ENCODE results near the gene CLVS2.
A peak's percentile ranks its signal among the peaks of the same experiment; 100 is the strongest.

CLVS2 gene, protein sequence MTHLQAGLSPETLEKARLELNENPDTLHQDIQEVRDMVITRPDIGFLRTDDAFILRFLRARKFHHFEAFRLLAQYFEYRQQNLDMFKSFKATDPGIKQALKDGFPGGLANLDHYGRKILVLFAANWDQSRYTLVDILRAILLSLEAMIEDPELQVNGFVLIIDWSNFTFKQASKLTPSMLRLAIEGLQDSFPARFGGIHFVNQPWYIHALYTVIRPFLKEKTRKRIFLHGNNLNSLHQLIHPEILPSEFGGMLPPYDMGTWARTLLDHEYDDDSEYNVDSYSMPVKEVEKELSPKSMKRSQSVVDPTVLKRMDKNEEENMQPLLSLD

DNA sequence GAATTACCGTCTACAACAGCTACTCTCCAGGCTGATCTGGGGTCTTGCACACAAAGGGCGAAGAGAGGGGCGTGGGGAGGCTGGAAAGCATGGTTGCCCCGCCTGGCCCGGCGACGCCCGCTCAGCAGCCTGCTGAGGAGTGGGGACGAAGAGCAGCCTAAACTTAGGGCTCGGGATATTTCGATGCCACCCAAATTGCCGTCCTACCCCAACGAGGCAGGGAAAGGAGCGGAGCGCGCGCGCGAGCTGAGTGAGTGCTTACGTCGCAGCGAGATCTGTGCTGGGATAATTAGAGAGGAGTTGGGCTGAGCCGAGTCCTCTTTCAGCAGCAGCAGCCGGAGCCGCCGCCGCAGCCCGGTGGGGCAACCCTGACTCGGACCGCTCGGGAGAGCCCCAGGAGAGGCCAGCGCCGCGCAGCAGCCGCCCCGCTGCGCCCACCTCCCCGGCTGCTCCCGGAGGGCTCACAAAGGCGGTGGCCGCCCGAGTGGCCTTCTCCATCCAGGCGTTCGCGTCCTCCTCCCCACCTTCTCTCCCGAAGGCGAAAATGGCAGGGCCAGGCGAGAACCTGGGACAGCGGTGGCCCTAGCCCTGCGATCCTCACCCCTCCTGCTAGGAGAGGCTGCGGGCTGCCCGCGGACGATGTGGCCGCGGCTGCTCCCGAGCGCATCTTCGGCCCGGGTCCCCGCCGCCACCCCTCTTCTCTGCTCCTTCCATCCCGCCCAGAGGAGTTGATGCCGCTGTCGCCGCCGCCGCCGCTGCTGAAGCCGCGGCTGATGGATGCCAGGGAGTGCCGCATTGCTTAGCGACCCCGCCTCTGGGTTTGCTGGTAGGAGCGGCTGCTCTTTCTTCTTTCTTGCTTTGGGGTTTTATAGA, at the start of gene CLVS2:
CLVS2 (plus strand) TSS at position 315 of the 873 bp plus-strand sequence. CDS start 1,543 bp downstream, outside the sequence.
- H3K27ac ChIP-seq = no peak within 1 kb of the TSS
- TF ChIP-seq, protein P1, sequence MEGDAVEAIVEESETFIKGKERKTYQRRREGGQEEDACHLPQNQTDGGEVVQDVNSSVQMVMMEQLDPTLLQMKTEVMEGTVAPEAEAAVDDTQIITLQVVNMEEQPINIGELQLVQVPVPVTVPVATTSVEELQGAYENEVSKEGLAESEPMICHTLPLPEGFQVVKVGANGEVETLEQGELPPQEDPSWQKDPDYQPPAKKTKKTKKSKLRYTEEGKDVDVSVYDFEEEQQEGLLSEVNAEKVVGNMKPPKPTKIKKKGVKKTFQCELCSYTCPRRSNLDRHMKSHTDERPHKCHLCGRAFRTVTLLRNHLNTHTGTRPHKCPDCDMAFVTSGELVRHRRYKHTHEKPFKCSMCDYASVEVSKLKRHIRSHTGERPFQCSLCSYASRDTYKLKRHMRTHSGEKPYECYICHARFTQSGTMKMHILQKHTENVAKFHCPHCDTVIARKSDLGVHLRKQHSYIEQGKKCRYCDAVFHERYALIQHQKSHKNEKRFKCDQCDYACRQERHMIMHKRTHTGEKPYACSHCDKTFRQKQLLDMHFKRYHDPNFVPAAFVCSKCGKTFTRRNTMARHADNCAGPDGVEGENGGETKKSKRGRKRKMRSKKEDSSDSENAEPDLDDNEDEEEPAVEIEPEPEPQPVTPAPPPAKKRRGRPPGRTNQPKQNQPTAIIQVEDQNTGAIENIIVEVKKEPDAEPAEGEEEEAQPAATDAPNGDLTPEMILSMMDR (IDR thresholded peaks at IDR 0.05) = no peak
- TF ChIP-seq ZFX (IDR thresholded peaks at IDR 0.05; ENCODE audit: borderline replicate concordance) = no peak

DNA sequence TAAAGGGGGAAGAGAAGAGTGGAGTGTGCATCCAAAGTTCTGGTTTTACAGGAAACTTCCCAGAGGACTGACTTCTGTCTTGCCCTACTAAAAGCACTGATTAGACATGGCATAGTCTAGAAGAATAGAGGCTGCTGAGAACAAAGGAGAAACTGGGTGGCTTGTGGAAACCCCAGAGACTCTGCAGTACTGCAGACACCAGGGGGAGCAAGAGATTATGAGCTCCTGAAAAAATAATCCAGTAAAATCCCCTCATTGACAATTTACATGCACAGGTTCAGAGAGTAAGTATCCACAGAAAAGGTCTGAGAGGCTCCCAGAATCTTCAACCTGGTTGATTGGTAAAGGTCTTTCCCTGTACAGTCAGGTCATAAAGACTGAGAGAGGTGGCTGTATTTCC, 48.7 kb upstream of the CLVS2 start:
- TF ChIP-seq, protein P1 (IDR thresholded peaks at IDR 0.05) = peak; percentile 63
- TF ChIP-seq ZFX (IDR thresholded peaks at IDR 0.05; ENCODE audit: borderline replicate concordance) = no peak
- H3K27ac ChIP-seq = no peak overlapping the region

DNA sequence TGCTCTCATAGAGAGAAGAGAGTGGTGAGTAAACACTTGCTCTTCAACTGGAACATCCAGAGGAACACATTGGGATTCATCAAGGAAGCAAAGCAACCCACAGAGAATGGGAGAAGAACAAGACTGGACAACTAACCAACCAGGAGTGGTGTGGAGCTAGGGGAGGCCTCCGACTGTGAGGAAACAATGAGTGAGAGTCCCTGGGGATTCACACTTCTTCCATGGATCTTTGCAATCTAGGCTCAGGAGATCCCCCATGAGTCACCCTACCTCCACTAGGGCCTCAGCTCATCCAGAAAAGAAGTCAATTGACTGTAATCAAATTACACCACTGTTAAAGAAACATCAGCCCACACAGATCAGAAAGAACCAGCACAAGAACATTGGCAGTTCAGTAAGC, 42.3 kb upstream of the CLVS2 start:
- TF ChIP-seq, protein P1 (IDR thresholded peaks at IDR 0.05) = no peak
- no peak for TF ChIP-seq ZFX (IDR thresholded peaks at IDR 0.05; ENCODE audit: borderline replicate concordance)
- H3K27ac ChIP-seq = no peak overlapping the region

DNA sequence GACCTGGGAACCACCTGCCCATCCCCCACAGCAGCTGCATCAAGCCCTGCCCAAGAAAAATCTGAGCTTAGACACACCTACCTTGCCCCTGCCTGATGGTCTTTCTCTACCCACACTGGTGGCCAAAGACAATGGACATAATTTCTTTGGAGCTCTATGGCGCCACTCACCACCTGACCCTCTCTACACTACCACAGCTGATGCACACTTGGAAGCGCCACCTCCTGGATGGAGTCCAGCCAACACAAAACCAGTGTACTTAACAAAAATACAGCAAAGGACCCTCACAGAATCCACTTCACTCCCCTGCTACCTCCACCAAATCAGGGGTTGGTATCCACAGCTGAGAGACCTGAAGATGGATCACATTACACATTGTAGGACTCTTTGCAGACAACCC, 39.7 kb upstream of the CLVS2 start:
- no peak overlapping the region for H3K27ac ChIP-seq
- TF ChIP-seq, protein P1 (IDR thresholded peaks at IDR 0.05) = no peak
- no peak for TF ChIP-seq ZFX (IDR thresholded peaks at IDR 0.05; ENCODE audit: borderline replicate concordance)

DNA sequence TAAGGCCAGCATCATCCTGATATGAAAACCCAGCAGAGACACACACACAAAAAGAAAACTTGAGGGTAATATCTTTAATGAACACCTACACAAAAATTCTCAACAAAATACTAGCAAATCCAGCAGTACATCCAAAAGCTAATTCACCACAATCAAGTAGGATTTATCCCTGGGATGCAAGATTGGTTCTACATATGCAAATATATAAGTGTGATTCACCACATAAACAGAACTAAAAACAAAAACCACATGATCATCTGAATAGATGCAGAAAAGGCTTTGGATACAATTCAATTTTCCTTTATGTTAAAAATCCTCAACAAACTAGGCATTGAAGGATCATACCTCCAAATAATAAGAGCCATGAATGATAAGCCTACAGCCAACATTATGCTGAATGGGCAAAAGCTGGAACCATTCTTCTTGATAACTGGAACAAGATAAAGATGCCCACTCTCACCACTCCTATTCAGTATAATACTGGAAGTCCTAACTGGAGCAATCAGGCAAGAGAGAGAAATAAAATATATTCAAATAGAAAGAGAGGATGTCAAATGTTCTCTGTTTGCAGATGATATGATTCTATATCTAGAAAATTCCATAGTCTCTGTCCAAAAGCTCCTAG, 33.9 kb upstream of the CLVS2 start:
- H3K27ac ChIP-seq = no peak overlapping the region
- no peak for TF ChIP-seq ZFX (IDR thresholded peaks at IDR 0.05; ENCODE audit: borderline replicate concordance)
- TF ChIP-seq, protein P1 (IDR thresholded peaks at IDR 0.05) = no peak

DNA sequence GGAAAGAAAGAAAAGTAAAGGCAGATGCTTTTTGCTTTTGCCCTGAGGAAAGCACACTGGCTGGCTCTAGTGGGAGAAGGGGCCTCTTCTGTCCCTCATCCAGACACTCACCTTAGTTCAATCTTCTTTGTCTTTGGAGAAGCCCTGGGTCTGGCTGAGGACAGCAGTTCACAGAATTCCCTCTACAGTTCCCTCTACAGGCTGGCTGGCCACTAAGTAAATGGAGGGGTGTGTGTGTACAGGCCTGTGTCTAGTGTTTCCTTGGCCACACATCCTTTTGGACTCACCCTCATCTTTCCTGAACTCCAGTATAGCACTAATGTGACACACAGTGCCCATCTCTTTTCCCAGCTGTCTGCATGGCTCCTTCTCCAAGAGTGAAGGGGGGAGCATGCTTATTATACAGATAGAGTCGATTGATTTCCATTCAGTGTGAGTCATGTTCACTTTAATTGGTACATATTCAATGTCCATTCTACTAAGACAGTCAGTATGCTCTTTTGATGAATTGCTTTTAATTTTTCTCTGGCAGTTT, 26.0 kb upstream of the CLVS2 start:
- no peak for TF ChIP-seq ZFX (IDR thresholded peaks at IDR 0.05; ENCODE audit: borderline replicate concordance)
- TF ChIP-seq, protein P1 (IDR thresholded peaks at IDR 0.05) = peak; percentile 14; the same call in 1 of the 2 replicates
- no peak overlapping the region for H3K27ac ChIP-seq

Data from 22Rv1 (cell line).